HepG2 (cell line): Measurements from ENCODE around the gene MFAP4. TPM values are rescaled to one million over a fixed set of nuclear protein-coding genes. Genes with fewer than 3 reads are reported as not detected.

ENCODE experiments used
- CEBPG ChIP-seq: IDR thresholded peaks from 2 replicates; pipeline ENCODE4 v1.6.1; 2016
- CREB3 ChIP-seq: sonication (generic); formaldehyde crosslinking; IDR thresholded peaks from 2 replicates; pipeline ENCODE4 v1.5.0; 2020; ENCODE audit warnings: missing genetic modification reagents
- KDM2A ChIP-seq: sonication (generic); formaldehyde crosslinking; IDR thresholded peaks from 2 replicates; pipeline ENCODE4 v1.4.0; 2020; ENCODE audit warnings: low read depth, missing genetic modification reagents, borderline replicate concordance
- LRRFIP1 ChIP-seq: sonication (generic); formaldehyde crosslinking; conservative IDR thresholded peaks from 2 replicates; pipeline ENCODE4 v1.4.0; 2020; ENCODE audit warnings: missing genetic modification reagents
- SNAPC4 ChIP-seq: sonication (generic); formaldehyde crosslinking; IDR thresholded peaks from 2 replicates; pipeline ENCODE4 v1.4.0; 2020; ENCODE audit warnings: mild to moderate bottlenecking, missing genetic modification reagents
- ZNF687 ChIP-seq: sonication (generic); formaldehyde crosslinking; IDR thresholded peaks from 2 replicates; pipeline ENCODE4 v1.5.1; 2020; ENCODE audit warnings: mild to moderate bottlenecking, missing genetic modification reagents, moderate library complexity
- ZNF776 ChIP-seq: sonication (generic); formaldehyde crosslinking; IDR thresholded peaks from 2 replicates; pipeline ENCODE4 v1.4.0; 2020; ENCODE audit warnings: mild to moderate bottlenecking, missing genetic modification reagents
- polyA plus RNA-seq, 8 experiments: library from polyadenylated mRNA; depleted of rRNA in 3 of 8; stranded (reverse) in 7 of 8; unstranded in 1 of 8; fragments of >200 nt; fragmentation: Illumina TruSeq in 4 of 8; extraction: Trizol in 4 of 8; gene quantifications; 2 replicates each; pipeline versions ENCODE4 v1.2.1 to v1.2.3, GENCODE V29; 2011 to 2016; ENCODE audit warnings: low read depth in 4 of 8, missing spikeins in 1 of 8, mixed read lengths in 1 of 8; ENCODE audit not compliant: insufficient read depth in 1 of 8
- total RNA-seq, 5 experiments: library from RNA; depleted of rRNA; stranded (reverse); fragments of >200 nt; fragmentation: Illumina TruSeq; extraction: Trizol; gene quantifications; 2 replicates each; pipeline ENCODE4 v1.2.3, GENCODE V29; 2016; ENCODE audit warnings: low read depth in 1 of 5

The MFAP4 gene
- total and polyA plus RNA-seq, 2 of the 13 experiments (the other 11 are each of a cell fraction or from before 2014, with no cell fraction given) = 0.08 TPM; not detected in 1

GRCh38 chr17:19386051-19386929, 700 bp downstream of the MFAP4 start (continued):
- TF ChIP-seq SNAPC4 (CRISPR knock-in tag) (no peak), CEBPG (CRISPR knock-in tag) (peak; percentile 40; the same call in 1 of the 2 replicates), ZNF687 (peak; percentile 32), LRRFIP1 (CRISPR knock-in tag) (no peak), KDM2A (peak; percentile 32; the same call in 1 of the 2 replicates), ZNF776 (peak; percentile 35; the same call in 1 of the 2 replicates), CREB3 (CRISPR knock-in tag) (no peak)
